GM19395 (cell line): ENCODE results near the gene PGBD4.
"Not testable (repeated sequence)": the region's sequence is repeated elsewhere in the genome, so short reads cannot be mapped to it uniquely, and the experiment has no call there.

ENCODE experiments used
- ATAC-seq: cut with Tn5 transposase; IDR thresholded peaks from one replicate; pipeline ENCODE4 v1.9.1; 2021; ENCODE audit warnings: mild to moderate bottlenecking, moderate library complexity; ENCODE audit not compliant: unreplicated experiment

PGBD4 gene

GRCh38 chr15:34111488-34111887, 9.6 kb downstream of the PGBD4 start:
- no peak for ATAC-seq

- ATAC-seq: no peak
These were observed 12.3 kb downstream of the PGBD4 start for GRCh38 chr15:34114215-34114614.

GRCh38 chr15:34114739-34115138, 12.9 kb downstream of the PGBD4 start:
- ATAC-seq: no peak

- no peak for ATAC-seq
These were observed 14.7 kb downstream of the PGBD4 start for GRCh38 chr15:34116620-34117019.

DNA sequence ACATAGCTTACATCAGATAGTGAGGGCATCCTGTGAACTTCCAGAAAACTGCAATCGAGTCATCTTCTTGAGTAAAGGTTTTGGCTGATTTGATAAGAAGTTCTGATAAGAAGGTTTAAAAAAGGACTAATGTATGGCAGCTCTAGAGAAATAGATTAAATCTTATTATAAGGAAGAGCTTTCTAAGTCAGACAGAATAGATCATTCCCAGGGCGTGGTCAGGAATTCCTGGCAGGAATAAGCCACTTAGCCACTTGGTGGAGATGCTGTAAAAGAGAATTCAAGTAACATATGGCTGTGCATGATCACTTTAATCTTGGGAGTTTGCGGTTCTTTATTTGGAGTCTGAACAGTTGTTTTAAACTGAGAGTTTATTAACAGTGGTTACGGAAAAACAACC, 17.4 kb downstream of the PGBD4 start:
- ATAC-seq: no peak

GRCh38 chr15:34120420-34120819, 18.5 kb downstream of the PGBD4 start:
- not testable (repeated sequence) for ATAC-seq

DNA sequence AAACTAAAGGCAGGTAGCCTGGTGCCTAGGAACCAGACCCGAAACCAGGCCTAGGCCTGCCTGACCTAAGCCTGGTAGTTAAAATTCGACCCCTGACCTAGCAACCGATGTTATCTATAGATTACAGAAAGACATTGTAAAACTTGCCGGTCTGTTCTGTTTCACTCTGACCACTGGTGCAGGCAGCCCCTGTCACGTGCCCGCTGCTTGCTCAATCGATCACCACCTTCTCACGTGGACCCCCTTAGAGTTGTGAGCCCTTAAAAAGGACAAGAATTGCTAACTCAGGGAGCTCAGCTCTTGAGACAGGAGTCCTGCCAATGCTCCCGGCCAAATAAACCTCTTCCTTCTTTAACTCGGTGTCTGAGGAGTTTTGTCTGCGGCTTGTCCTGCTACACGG, 19.9 kb downstream of the PGBD4 start:
- not testable (repeated sequence) for ATAC-seq

- no peak for ATAC-seq
These were observed 20.9 kb downstream of the PGBD4 start for GRCh38 chr15:34122771-34123183.

GRCh38 chr15:34124651-34125050, 22.8 kb downstream of the PGBD4 start:
- no peak for ATAC-seq

GRCh38 chr15:34125945-34126344, 24.1 kb downstream of the PGBD4 start:
- ATAC-seq: no peak

DNA sequence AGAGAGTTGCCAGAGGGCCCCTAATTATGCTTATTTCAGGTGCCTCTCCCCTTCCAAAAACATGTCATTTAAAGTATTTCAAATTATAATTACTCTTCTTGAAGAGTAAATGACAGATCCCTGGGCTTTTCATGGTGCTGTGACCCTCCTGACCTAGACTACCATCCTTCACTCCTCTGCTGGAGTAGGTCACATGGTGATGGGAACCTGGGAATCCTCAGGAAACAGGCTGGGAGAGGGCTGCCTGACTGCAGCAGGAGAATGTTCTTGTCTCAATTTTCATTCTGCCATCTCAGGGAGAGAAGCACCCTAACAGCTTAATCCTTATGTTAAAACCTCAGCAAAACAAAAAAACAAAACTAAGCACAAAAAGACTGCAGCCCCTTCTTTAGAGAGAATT, 24.6 kb downstream of the PGBD4 start:
- ATAC-seq: no peak

DNA sequence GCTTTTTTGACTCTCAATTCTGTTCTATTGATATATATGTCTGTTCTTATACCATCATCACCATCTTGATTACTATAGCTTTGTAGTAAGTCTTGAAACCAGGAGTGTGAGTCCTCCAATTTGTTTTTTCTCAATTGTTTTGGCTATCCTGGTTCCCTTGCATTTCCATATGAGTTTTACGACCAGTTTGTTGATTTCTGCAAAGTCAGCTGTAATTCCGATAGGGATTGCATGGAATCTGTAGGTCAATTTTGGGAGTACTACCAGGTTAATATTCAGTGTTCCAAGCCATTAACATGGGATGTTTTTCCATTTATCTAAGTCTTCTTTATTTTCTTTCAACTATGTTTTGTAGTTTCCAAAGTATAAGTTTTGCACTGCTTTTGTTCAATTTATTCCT, 27.0 kb downstream of the PGBD4 start:
- ATAC-seq: no peak

DNA sequence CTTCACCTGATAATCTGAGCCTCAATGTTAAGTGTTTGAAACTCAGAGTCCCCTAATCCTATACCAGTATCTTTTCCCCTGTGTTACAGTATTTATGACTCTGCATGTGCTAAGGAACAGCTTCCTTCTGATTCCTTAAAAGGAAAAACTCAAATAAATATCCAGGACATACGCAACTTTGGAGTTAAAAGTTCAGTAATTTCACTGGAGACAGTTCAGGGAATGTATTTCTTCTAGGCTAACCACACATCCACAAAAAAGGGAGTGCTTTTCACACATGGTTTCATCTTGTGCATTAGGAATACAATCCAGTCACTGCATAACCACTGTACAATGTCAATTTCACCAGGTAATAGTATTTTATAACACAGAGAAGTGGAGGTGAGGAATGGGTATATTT, 31.0 kb downstream of the PGBD4 start:
- no peak for ATAC-seq

DNA sequence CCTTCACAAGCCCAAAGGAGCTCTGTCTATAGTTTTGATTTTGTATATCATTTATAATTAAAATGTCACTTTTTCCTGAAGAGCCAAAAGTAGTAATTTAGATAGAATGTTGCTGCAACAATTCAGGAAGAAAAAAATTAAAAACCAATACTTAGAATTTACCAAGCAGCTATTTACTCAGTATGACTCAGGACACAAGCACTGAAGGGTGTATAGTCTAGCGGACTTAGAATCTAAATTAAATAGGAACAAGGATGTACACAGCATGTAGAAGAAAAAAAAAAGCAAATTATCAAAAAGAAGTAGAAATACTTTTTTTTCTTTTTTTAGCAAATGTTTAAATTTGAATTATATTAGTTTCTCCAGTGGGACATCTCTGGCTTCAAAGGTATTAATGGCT, 31.6 kb downstream of the PGBD4 start:
- no peak for ATAC-seq

- no peak for ATAC-seq
These were observed 45.7 kb downstream of the PGBD4 start for GRCh38 chr15:34147371-34148140.

DNA sequence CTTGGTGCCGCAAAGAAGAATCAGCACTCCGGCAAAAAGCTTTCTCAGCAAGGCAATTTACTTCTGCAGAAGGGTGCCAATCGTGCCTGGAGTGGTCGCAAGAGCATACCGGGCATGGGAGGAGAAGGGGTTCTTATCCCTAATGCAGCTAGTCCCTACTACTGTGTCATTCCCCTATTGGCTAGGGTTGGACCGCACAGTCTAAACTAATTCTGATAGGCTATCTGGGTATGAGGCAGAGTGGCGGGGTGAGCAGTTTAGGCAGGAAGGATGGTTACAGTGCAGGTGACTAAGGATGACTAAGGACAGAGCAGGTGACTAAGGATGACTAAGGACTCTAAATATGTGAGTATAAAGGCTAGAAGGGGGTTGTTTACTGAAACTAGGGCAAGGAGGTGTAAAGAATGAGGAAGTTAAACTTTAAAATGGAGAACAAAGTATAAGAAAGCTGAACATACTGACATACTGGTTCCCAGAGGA, 52.9 kb downstream of the PGBD4 start:
- ATAC-seq: no peak

DNA sequence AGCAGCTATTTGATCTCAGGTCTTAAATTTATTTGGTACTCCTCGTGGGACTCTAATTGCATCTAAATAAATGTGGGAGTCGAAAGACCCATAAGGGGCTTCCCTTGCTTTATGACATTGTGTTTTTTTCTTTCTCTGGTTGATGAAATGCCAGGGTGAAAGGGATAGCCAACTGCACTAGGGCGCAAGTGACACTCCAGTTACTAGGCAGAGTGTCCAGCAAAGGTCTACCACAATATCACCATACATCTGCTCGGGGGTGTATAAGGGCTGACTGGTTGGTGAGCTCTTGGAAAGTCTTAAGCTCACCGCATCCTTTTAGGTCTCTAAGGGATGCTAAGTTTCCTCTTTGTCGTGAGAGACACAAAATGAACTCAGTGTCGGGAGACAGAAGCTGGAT, 54.0 kb downstream of the PGBD4 start:
- ATAC-seq: no peak
